IMR-90 (cell line): Measurements from ENCODE around the gene LRP1-AS. TPM values are rescaled to one million over a fixed set of nuclear protein-coding genes. Genes with fewer than 3 reads are reported as not detected.

Source experiments
- ATAC-seq: fragments of 200-7000 bp; cut with Tn5 transposase; 2 replicates; pipeline ENCODE4 v1.9.1; 2020; ENCODE audit warnings: low read depth, mild to moderate bottlenecking, moderate library complexity
- BruUV-seq: library from RNA; stranded (reverse); fragments of 400-500 nt; replicated peaks from 2 replicates; lab custom pipeline; 2021; lab: Mats Ljungman, UMichigan
- CTCF ChIA-PET: fragments of 300-600 bp; formaldehyde crosslinking; extraction: SDS; loops from one replicate; lab custom pipeline; 2021; ENCODE audit warnings: antibody characterized with exemption; lab: Yijun Ruan, JAX
- POLR2A ChIA-PET: fragments of 300-600 bp; sonication (Branson Sonifier 250); formaldehyde crosslinking; loops from one replicate; lab custom pipeline; 2022; ENCODE audit warnings: antibody characterized with exemption; ENCODE audit not compliant: unreplicated experiment; lab: Charles Lee
- DNase-seq: peaks from one replicate; pipeline ENCODE4 v3.0.0; 2013
- H2AFZ ChIP-seq: replicated peaks from 2 replicates; pipeline ENCODE3; 2013; ENCODE audit warnings: low read length, mild to moderate bottlenecking; ENCODE audit not compliant: poor library complexity
- H2AK5ac ChIP-seq: 2 replicates; pipeline ENCODE4 v1.6.1; 2013; ENCODE audit warnings: low read depth, low read length, inconsistent platforms
- H2AK9ac ChIP-seq: replicated peaks from 2 replicates; pipeline ENCODE3; 2013; ENCODE audit warnings: mild to moderate bottlenecking, low read depth, low read length, moderate library complexity; ENCODE audit not compliant: poor library complexity
- H2BK120ac ChIP-seq: 2 replicates; pipeline ENCODE4 v1.6.1; 2013; ENCODE audit warnings: low read depth, low read length, inconsistent platforms
- H2BK15ac ChIP-seq: 3 replicates; pipeline ENCODE4 v1.6.1; 2013; ENCODE audit warnings: low read depth, low read length, inconsistent platforms
- H2BK20ac ChIP-seq: 2 replicates; pipeline ENCODE4 v1.6.1; 2013; ENCODE audit warnings: low read depth, mild to moderate bottlenecking, inconsistent platforms, low read length, moderate library complexity
- H2BK5ac ChIP-seq: 2 replicates; pipeline ENCODE4 v1.6.1; 2013; ENCODE audit warnings: mild to moderate bottlenecking, low read depth, low read length, inconsistent platforms; ENCODE audit not compliant: poor library complexity, severe bottlenecking
- H3K14ac ChIP-seq: replicated peaks from 2 replicates; pipeline ENCODE4 v1.6.1; 2013; ENCODE audit warnings: low read depth, low read length, inconsistent platforms
- H3K18ac ChIP-seq: 2 replicates; pipeline ENCODE4 v1.6.1; 2013; ENCODE audit warnings: low read depth, low read length, control low read depth
- H3K23ac ChIP-seq: 2 replicates; pipeline ENCODE4 v1.6.1; 2013; ENCODE audit warnings: low read depth, low read length, inconsistent platforms
- H3K27ac ChIP-seq: 2 replicates; pipeline ENCODE4 v1.5.1; 2013; ENCODE audit warnings: mild to moderate bottlenecking, control low read depth, low read length; ENCODE audit not compliant: insufficient read depth
- H3K27me3 ChIP-seq: 2 replicates; pipeline ENCODE4 v1.6.1; 2013; ENCODE audit warnings: low read length; ENCODE audit not compliant: control insufficient read depth, insufficient read depth
- H3K36me3 ChIP-seq: 2 replicates; pipeline ENCODE4 v1.6.1; 2013; ENCODE audit warnings: low read length, mixed read lengths; ENCODE audit not compliant: control insufficient read depth, insufficient read depth
- H3K4ac ChIP-seq: 2 replicates; pipeline ENCODE4 v1.6.1; 2013; ENCODE audit warnings: low read depth, low read length, inconsistent platforms
- H3K4me1 ChIP-seq: 2 replicates; pipeline ENCODE4 v1.6.1; 2013; ENCODE audit warnings: low read length, mixed read lengths; ENCODE audit not compliant: control insufficient read depth, insufficient read depth
- H3K4me2 ChIP-seq: 2 replicates; pipeline ENCODE4 v1.6.1; 2013; ENCODE audit warnings: low read depth, mild to moderate bottlenecking, control low read depth, low read length, moderate library complexity
- H3K4me3 ChIP-seq: 2 replicates; pipeline ENCODE4 v1.5.1; 2013; ENCODE audit warnings: low read depth, mild to moderate bottlenecking, control low read depth, low read length, moderate library complexity; ENCODE audit not compliant: insufficient read depth
- H3K56ac ChIP-seq: 2 replicates; pipeline ENCODE4 v1.6.1; 2013; ENCODE audit warnings: low read length, inconsistent platforms; ENCODE audit not compliant: insufficient read depth; ENCODE audit errors: extremely low read depth
- H3K79me1 ChIP-seq, 2 experiments: 2 replicates each; pipeline ENCODE4 v1.6.1; 2013; ENCODE audit warnings: low read length in 2 of 2, inconsistent platforms in 1 of 2, low read depth in 1 of 2
- H3K9ac ChIP-seq: 2 replicates; pipeline ENCODE4 v1.6.1; 2013; ENCODE audit warnings: low read depth, low read length, control low read depth
- H3K9me1 ChIP-seq: 2 replicates; pipeline ENCODE4 v1.6.1; 2013; ENCODE audit warnings: low read length, inconsistent platforms; ENCODE audit not compliant: insufficient read depth
- H3K9me3 ChIP-seq: 2 replicates; pipeline ENCODE4 v1.6.1; 2013; ENCODE audit warnings: low read length; ENCODE audit not compliant: control insufficient read depth, insufficient read depth
- H4K20me1 ChIP-seq: 2 replicates; pipeline ENCODE4 v1.6.1; 2013; ENCODE audit warnings: low read length, inconsistent platforms; ENCODE audit not compliant: insufficient read depth
- H4K5ac ChIP-seq: 2 replicates; pipeline ENCODE4 v1.6.1; 2013; ENCODE audit warnings: mild to moderate bottlenecking, low read depth, low read length, control low read depth
- H4K8ac ChIP-seq, 2 experiments: 2 replicates each; pipeline ENCODE4 v1.6.1; 2013; ENCODE audit warnings: low read depth in 2 of 2, low read length in 2 of 2, control low read depth in 1 of 2, inconsistent platforms in 1 of 2
- H4K91ac ChIP-seq: 2 replicates; pipeline ENCODE4 v1.6.1; 2013; ENCODE audit warnings: low read depth, low read length, inconsistent platforms; ENCODE audit not compliant: insufficient read depth
- WGBS, 2 experiments: methylation state at CpG; one replicate each; pipeline versions ENCODE4 v1.1.5 to v1.1.7; 2013; ENCODE audit warnings: missing lambda C conversion rate in 2 of 2; ENCODE audit not compliant: insufficient read length in 1 of 2; ENCODE audit errors: extremely low coverage in 2 of 2; 5-methylcytosine and 5-hydroxymethylcytosine counted together
- dilution Hi-C: fragments of 300-500 bp; cut with HindIII; formaldehyde crosslinking; loops from one replicate; pipeline ENCODE4 v1.14.3; 2018; ENCODE audit warnings: low sequenced_read_pairs; ENCODE audit not compliant: unreplicated experiment
- in situ Hi-C: fragments of 300-500 bp; cut with MboI; formaldehyde crosslinking; loops from 3 replicates; pipeline ENCODE4 v1.14.3; 2019; ENCODE audit warnings: low sequenced_read_pairs, inconsistent platforms, mixed read lengths
- intact Hi-C: fragments of 100-400 bp; cut with micrococcal nuclease; formaldehyde crosslinking; loops from 2 replicates; pipeline ENCODE4 v1.10.0; 2022
- polyA plus RNA-seq, 3 experiments: library from polyadenylated mRNA; depleted of rRNA; stranded (reverse); fragments of >200 nt; gene quantifications; 2 replicates each; pipeline ENCODE4 v1.2.3, GENCODE V29; 2012; ENCODE audit warnings: low replicate concordance in 1 of 3
- total RNA-seq: library from RNA; depleted of rRNA; stranded (reverse); fragments of >200 nt; gene quantifications from 2 replicates; pipeline ENCODE4 v1.2.3, GENCODE V29; 2012
- TF ChIP-seq, protein P1 (sequence below): conservative IDR thresholded peaks from 2 replicates; pipeline ENCODE4 v1.5.1; 2012; ENCODE audit warnings: mild to moderate bottlenecking, low read depth, low read length, improper control_type of control experiment

LRP1-AS gene
- total and polyA plus RNA-seq, 2 of the 4 experiments (the other 2 are of a cell fraction): not detected

GRCh38 chr12:57179331-57180086 lies 32.1 kb upstream of the LRP1-AS start:
- ChIA-PET CTCF (no interaction called here), POLR2A (no interaction called here)
- Histone ChIP-seq H3K9me1 (no peaks in the 10 kb centered on the region), H3K9ac (no peak overlapping the region), H4K91ac (no peak overlapping the region), H4K20me1 (peaks cover 30% of the 10 kb centered on the region), H3K4me1 (no peaks in the 10 kb centered on the region), H2BK120ac (no peak overlapping the region), H3K27me3 (no peaks in the 10 kb centered on the region), H3K9me3 (no peaks in the 10 kb centered on the region), H3K27ac (no peak overlapping the region), H4K8ac (no peak overlapping the region), H2AK5ac (no peak overlapping the region), H2BK5ac (no peak overlapping the region), H3K4me3 (no peak overlapping the region), H3K4ac (no peak overlapping the region), H3K23ac (no peak overlapping the region), H4K5ac (no peak overlapping the region), H3K36me3 (peaks cover 93% of the 10 kb centered on the region), H2AFZ (no peak overlapping the region), H3K79me1 (peaks cover 5 to 49% of the 10 kb centered on the region in 2 experiments; a peak in 3 of 4 replicates), H3K14ac (no peak overlapping the region), H2BK15ac (no peak overlapping the region), H2BK20ac (no peak overlapping the region), H3K56ac (no peak overlapping the region), H3K4me2 (no peak overlapping the region), H3K18ac (no peak overlapping the region), H2AK9ac (no peak overlapping the region)
- BruUV-seq: TSS peak; percentile 94
- DNase-seq: no peak
- dilution Hi-C loops (no loop called here), intact Hi-C loops (no loop called here), in situ Hi-C loops (loop anchor here (5.0 kb wide), 2 partner anchors 57 to 112 kb away; no protein-coding TSS in a partner anchor)
- ATAC-seq: no peak
- WGBS, 2 experiments: 93% methylated on average over 8 of the region's 27 CpGs; no CpG with 5 or more reads in 1 of the 2 experiments
- TF ChIP-seq, protein P1, sequence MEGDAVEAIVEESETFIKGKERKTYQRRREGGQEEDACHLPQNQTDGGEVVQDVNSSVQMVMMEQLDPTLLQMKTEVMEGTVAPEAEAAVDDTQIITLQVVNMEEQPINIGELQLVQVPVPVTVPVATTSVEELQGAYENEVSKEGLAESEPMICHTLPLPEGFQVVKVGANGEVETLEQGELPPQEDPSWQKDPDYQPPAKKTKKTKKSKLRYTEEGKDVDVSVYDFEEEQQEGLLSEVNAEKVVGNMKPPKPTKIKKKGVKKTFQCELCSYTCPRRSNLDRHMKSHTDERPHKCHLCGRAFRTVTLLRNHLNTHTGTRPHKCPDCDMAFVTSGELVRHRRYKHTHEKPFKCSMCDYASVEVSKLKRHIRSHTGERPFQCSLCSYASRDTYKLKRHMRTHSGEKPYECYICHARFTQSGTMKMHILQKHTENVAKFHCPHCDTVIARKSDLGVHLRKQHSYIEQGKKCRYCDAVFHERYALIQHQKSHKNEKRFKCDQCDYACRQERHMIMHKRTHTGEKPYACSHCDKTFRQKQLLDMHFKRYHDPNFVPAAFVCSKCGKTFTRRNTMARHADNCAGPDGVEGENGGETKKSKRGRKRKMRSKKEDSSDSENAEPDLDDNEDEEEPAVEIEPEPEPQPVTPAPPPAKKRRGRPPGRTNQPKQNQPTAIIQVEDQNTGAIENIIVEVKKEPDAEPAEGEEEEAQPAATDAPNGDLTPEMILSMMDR: no peak
